ENCODE results near the gene TNFRSF6B.

The TNFRSF6B gene

DNA sequence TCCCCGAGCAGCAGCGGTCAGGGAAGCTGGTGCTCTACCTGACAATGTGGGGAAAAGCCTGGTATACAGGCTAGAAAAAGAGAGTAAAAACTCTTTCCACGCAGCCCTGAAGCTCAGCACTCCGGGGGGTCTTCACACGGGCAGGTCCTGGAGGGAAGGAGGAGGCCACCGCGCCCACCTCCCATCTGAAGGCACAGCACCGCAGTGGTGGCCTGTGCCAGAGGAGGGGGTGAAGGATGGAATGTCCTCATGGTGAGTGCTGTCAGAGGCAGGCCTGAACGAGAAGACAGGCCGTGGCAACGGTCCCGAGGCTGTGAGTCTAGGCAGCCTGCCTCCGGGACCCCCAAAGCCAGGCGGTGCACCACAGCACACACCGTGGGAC lies 49.0 kb downstream of the TNFRSF6B start:
- DNase-seq = no peak

DNA sequence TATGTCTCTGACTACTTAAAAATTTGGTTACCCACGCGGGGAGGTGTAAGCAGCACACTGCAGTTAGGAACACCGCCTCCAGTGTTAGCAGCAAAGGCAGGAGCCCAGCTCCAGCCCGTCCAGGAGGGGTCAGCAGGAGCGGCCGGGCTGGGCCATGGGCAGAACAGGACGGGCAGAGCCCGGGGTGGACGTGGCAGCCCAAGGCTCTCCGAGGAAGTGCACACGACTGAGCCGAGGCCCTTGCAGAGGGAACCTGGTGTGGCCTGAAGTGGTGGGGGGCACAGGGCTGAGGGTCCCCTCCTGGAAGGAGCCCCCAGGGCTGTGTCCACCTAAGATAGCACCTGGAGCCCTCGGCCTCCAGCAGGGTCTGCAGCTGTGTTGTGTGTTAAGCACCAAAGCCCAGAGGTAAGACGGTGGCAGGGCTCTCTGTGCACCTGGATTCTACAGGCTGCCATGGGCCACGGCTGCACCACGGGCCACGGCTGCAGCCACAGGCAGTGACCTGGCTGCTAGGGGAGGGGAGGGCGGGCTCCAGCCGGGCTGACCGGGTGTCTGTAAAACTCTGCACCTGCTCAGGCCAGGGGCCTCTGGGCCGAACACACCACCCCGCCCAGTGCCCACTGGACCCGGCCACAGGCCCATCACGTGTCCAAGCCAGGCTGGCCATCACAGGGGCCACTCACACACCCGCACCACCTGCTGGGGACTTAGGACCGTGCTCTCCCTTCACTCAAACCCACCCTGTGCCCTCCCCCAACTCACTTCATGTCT lies 49.7 kb downstream of the TNFRSF6B start:
- no peak for DNase-seq

DNA sequence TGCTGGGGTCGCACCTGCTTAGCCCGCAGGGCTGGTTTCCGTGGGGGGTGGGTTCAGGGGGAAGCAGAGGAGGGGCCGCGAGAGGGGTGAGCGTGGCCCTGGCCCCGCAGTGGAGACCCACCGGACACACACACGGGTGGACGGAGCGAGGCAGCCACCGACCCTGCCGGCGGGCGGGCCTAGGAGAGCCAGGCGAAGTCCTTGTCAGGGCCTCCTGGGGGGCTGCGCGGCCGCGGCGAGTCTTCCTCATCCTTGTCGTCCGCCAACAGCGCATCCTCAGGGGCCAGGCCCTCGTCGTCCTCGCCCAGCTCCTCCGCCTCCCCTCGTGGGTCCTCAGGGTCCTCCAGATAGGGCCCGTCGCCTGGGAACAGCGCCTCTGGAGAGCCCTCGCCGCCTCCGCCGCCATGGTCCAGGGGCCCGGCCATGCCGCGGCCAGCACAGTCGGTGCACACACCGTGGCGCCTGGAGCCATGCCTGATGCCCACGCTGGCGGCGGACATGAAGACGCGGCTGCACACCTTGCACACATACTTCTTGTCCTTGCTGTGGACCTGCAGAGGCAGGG lies 50.4 kb downstream of the TNFRSF6B start:
- no peak for DNase-seq

GRCh38 chr20:63747622-63748069 lies 51.2 kb downstream of the TNFRSF6B start:
- no peak for DNase-seq
